ENCODE results near the gene SLC25A23. TPM values are rescaled to one million over a fixed set of nuclear protein-coding genes. Genes with fewer than 3 reads are reported as not detected.

The SLC25A23 gene
- total RNA-seq (2021; fragmentation: NEBNext Ultra II Directional; extraction: Animal tissue kit (Norgen Biotek cat#: 25700)) (48.1 and 54.0 TPM in 2 replicates), polyA plus RNA-seq (2011; rRNA removed) (18.0 and 31.5 TPM in 2 replicates), polyA minus RNA-seq (2011; rRNA and poly(A)+ RNA removed) (11.9 and 19.4 TPM in 2 replicates)
- polyA plus RNA-seq (2011; cell fraction: cytosol; rRNA removed), result 18.1 TPM
- 23.6 TPM for polyA plus RNA-seq (2011; cell fraction: nucleus; rRNA removed)
- 45.9 to 52.0 TPM (median 51.1 TPM) in 4 replicates for polyA plus RNA-seq (2012, experiment 1 of 2)
- polyA plus RNA-seq (2012, experiment 2 of 2), result 52.2 TPM
- polyA plus RNA-seq (2013, experiment 1 of 2), result 55.6 TPM
- polyA plus RNA-seq (2013, experiment 2 of 2), result 57.5 TPM
- 33.5 TPM for polyA minus RNA-seq (2011; cell fraction: cytosol; rRNA and poly(A)+ RNA removed)
- 17.9 TPM for polyA minus RNA-seq (2011; cell fraction: nucleus; rRNA and poly(A)+ RNA removed)
- long read RNA-seq, experiment 1, transcript SLC25A23-202 (10 exons, 3,425 nt), result major isoform, 8 of 39 reads
- long read RNA-seq, experiment 1, partial matches to known transcripts, result 11 of 39 reads
- long read RNA-seq, experiment 1, other reads (novel, unspliced or antisense), result 19 of 39 reads
- long read RNA-seq, experiment 2, partial matches to known transcripts, result 1 of 1 reads
- long read RNA-seq, experiment 2, other reads (novel, unspliced or antisense), result 0 of 1 reads

DNA sequence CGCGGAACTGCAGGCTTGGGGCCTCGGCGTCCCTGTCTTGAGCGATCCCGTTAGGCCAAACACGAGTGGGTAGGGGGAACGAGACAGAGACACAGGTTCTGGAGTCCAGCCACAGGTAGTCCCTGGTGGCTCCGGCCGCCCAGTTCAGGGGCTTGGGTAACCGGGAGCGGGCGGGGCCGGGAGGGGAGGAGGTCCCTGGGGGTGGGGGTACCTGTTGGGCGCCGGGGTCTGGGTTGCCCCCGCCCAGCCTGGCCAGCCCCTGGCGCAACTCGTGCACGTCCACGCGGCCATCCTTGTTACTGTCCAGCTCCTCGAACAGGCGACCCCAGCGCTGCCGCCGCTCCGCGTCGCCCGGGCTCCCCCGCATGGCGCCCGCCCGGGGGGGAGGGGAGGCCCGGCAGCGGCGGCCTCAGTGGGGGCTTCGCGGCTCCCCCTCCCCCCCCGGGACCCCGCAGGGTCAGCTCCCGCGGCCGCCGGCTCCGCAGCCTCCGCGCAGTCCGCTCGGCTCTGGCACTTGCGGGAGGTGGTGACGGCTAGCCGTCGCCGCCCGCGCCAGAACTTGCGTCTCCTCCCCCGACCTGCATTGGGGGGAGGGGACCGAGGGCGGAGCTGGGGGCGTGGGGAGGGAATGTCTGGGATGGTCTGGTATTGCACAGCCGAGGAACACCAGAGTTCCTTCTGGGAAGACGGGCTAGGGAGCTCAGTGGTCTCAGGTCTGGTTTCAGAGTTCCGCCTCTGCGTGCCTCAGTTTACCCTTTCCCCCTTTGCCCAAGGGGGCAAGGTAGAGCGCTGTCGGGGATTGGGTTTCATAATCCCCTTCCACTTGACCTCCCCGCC is at the start of gene SLC25A23:
TSS of gene SLC25A23 (minus strand) at position 531 of the 837 bp plus-strand sequence. CDS start at position 367, 164 bp downstream.
- Histone ChIP-seq H2BK12ac (ENCODE audit: low read depth, low read length) (peak within 1 kb of the TSS; percentile 84; the same call in 1 of the 2 replicates), H3K27ac (ENCODE audit: low read depth, low read length) (0 out of 2 replicates have a peak within 1 kb of the TSS, but pooled peaks have one; percentile 29), H4K20me1 (replicated peaks in 1 of 2; ENCODE audit: control insufficient read depth in 1 of 2, insufficient read depth in 2 of 2, low read length in 2 of 2) (no peaks in the 10 kb centered on the region), H3K4me2 (ENCODE audit: insufficient read depth in 1 of 2, low read depth in 2 of 2, low read length in 2 of 2) (peak within 1 kb of the TSS; percentile 63 to 99), H2BK5ac (ENCODE audit: low read depth, low read length) (peak within 1 kb of the TSS; percentile 87; the same call in 1 of the 2 replicates), H3K56ac (replicated peaks; ENCODE audit: insufficient read length, low read depth, low read length) (peak within 1 kb of the TSS; percentile 18), H3K27me3 (replicated peaks in 1 of 4; ENCODE audit: control insufficient read depth in 3 of 4, extremely low read depth in 1 of 4, insufficient read depth in 3 of 4, low read length in 3 of 4) (no peaks in the 10 kb centered on the region; a peak in 1 of 7 replicates), H4K91ac (replicated peaks; ENCODE audit: insufficient read length, low read length) (peak within 1 kb of the TSS; percentile 56), H2BK120ac (replicated peaks; ENCODE audit: low read depth, low read length) (no peak within 1 kb of the TSS), H3K4me1 (replicated peaks in 1 of 4; ENCODE audit: control insufficient read depth in 3 of 4, insufficient read depth in 4 of 4, low read length in 3 of 4) (peaks cover 0 to 9% (median 0%) of the 10 kb centered on the region in 4 experiments; a peak in 5 of 7 replicates), H3K79me2 (ENCODE audit: control insufficient read depth in 1 of 2, insufficient read depth in 2 of 2, low read length in 2 of 2) (no peaks in the 10 kb centered on the region), H3K9me3 (ENCODE audit: insufficient read depth in 2 of 2, low read depth in 1 of 2, low read length in 1 of 2) (peaks cover 0 to under 1% of the 10 kb centered on the region in 2 experiments; a peak in 1 of 4 replicates), H3K23ac (ENCODE audit: insufficient read length) (no peak within 1 kb of the TSS), H2AFZ (ENCODE audit: low read length) (peak within 1 kb of the TSS; percentile 98), H3K18ac (ENCODE audit: extremely low read depth, low read length) (peak within 1 kb of the TSS; percentile 71; the same call in 1 of the 2 replicates), H3K23me2 (ENCODE audit: low read depth, low read length) (peaks cover 11% of the 10 kb centered on the region), H3K79me1 (ENCODE audit: low read depth, low read length) (no peaks in the 10 kb centered on the region), H2AK5ac (ENCODE audit: low read depth, low read length) (no peak within 1 kb of the TSS), H2BK15ac (ENCODE audit: low read length) (peak within 1 kb of the TSS; percentile 97), H4K5ac (ENCODE audit: insufficient read length, low read depth, low read length) (no peak within 1 kb of the TSS), H3K36me3 (ENCODE audit: control insufficient read depth in 2 of 4, insufficient read depth in 4 of 4, low read length in 3 of 4) (peaks cover 0 to 8% (median 3%) of the 10 kb centered on the region in 4 experiments; a peak in 6 of 8 replicates), H2BK20ac (ENCODE audit: low read length) (no peak within 1 kb of the TSS), H3K4ac (replicated peaks; ENCODE audit: insufficient read length, low read depth, low read length) (peak within 1 kb of the TSS; percentile 4), H3K4me3 (ENCODE audit: extremely low read depth in 1 of 4, insufficient read depth in 2 of 4, low read depth in 3 of 4, low read length in 4 of 4) (peak within 1 kb of the TSS; percentile 60 to 78 (median 66)), H3K9ac (replicated peaks in 1 of 4; ENCODE audit: extremely low read depth in 1 of 4, low read depth in 3 of 4, low read length in 3 of 4) (peak within 1 kb of the TSS in 2 of 4 experiments; percentile 32 to 43; a peak in 5 of 7 replicates), H4K8ac (ENCODE audit: extremely low read depth, insufficient read depth, low read length) (0 out of 2 replicates have a peak within 1 kb of the TSS, but pooled peaks have one; percentile 25), H3K14ac (ENCODE audit: insufficient read length) (no peak within 1 kb of the TSS)
- DNase-seq (ENCODE audit: low read depth in 1 of 2, low spot score in 2 of 2), result peak; percentile 33 to 82
- POLR2A ChIA-PET (ENCODE audit: partially characterized antibody), result interaction anchor here (0.5 to 1.1 kb wide), 8 partner anchors 13 to 1142 kb away, joined by 3 to 5 read pairs (median 4); partner anchors contain the start of genes KHSRP and TNFSF9
- CTCF ChIA-PET (ENCODE audit: partially characterized antibody), result interaction anchor here (0.6 to 1.8 kb wide), 3 partner anchors 16 to 146 kb away, joined by 3 to 5 read pairs (median 5); partner anchors contain the start of gene DENND1C
- 0% methylated on average over 6 of the region's 70 CpGs; no CpG with 5 or more reads in 1 of the 2 experiments for WGBS, 2 experiments (ENCODE audit: extremely low coverage in 1 of 2, insufficient coverage in 1 of 2, insufficient read length in 1 of 2, insufficient replicate concordance in 2 of 2, low coverage in 1 of 2, low lambda C conversion rate in 2 of 2, missing lambda C conversion rate in 1 of 2)
- no peak for FAIRE-seq
- TF ChIP-seq SIRT6 (IDR thresholded peaks at IDR 0.05; ENCODE audit: low read length) (no peak), SRF (IDR thresholded peaks at IDR 0.05; ENCODE audit: low read depth, low read length) (no peak), BACH1 (IDR thresholded peaks at IDR 0.05; ENCODE audit: low read length) (no peak), CBX5 (IDR thresholded peaks at IDR 0.05; ENCODE audit: low read depth, low read length) (no peak), BCL11A (IDR thresholded peaks at IDR 0.05; ENCODE audit: low read depth in 2 of 2, low read length in 2 of 2) (no peak), CBX8 (IDR thresholded peaks at IDR 0.05; ENCODE audit: borderline replicate concordance, low read depth, low read length) (no peak), MAFK (IDR thresholded peaks at IDR 0.05; ENCODE audit: low read depth, low read length) (no peak)
